Bronchial epithelial cell (primary cell): ENCODE measurements around the gene C2orf68. TPM values are rescaled to one million over a fixed set of nuclear protein-coding genes. Genes with fewer than 3 reads are reported as not detected.

ENCODE experiments used
- total RNA-seq: library from RNA; depleted of rRNA; stranded (reverse); fragments of >200 nt; gene quantifications from 2 replicates; pipeline ENCODE4 v1.2.1, GENCODE V29; 2014

Gene C2orf68
- total RNA-seq, 1 donor from 2014 or later = 9.5 TPM

Other genes starting within 250 kb of the C2orf68 start
- gene CAPG, start 201.7 kb downstream of the C2orf68 start, total RNA-seq = 701 and 871 TPM in 2 replicates
- 0.13 TPM in 1 of 2 replicates, not detected in the other for gene SH2D6, start 193.4 kb downstream of the C2orf68 start, total RNA-seq
- 81.9 and 103 TPM in 2 replicates for gene MAT2A, start 72.9 kb downstream of the C2orf68 start, total RNA-seq
- 27.9 and 33.0 TPM in 2 replicates for gene GGCX, start 50.6 kb downstream of the C2orf68 start, total RNA-seq
- 41.3 and 67.6 TPM in 2 replicates for gene VAMP8, start 34.5 kb downstream of the C2orf68 start, total RNA-seq
- 4.5 and 5.5 TPM in 2 replicates for gene VAMP5, start 27.6 kb downstream of the C2orf68 start, total RNA-seq
- 240 and 318 TPM in 2 replicates for gene RNF181, start 16.3 kb downstream of the C2orf68 start, total RNA-seq
- gene TMEM150A, start 9.4 kb downstream of the C2orf68 start, total RNA-seq = 8.3 and 9.2 TPM in 2 replicates
- gene USP39, start 4.1 kb upstream of the C2orf68 start, total RNA-seq = 26.8 and 32.4 TPM in 2 replicates
- not detected in 2 replicates for gene SFTPB, start 56.1 kb upstream of the C2orf68 start, total RNA-seq
- not detected in 2 replicates for gene GNLY, start 82.3 kb upstream of the C2orf68 start, total RNA-seq
- 0.79 TPM in 1 of 2 replicates, not detected in the other for gene ATOH8, start 141.9 kb upstream of the C2orf68 start, total RNA-seq